Adrenal gland (tissue), 12 donors: Measurements from ENCODE around the gene SPARCL1. TPM values are rescaled to one million over a fixed set of nuclear protein-coding genes. Genes with fewer than 3 reads are reported as not detected.

Source experiments
- DNase-seq, 7 donors: peaks; one replicate each; pipeline ENCODE4 v3.0.0-alpha.2; 2019 to 2020
- H3K27ac ChIP-seq, 5 donors: fragments of 200-600 bp; sonication (generic) in 4 of 5; 1 replicate in 3 of 5; 2 replicates in 2 of 5; pipeline versions ENCODE4 v1.5.1 to v1.8.0; 2016 to 2020; ENCODE audit warnings: mild to moderate bottlenecking in 1 of 5
- H3K27me3 ChIP-seq: fragments of 200-600 bp; 2 replicates; pipeline ENCODE4 v1.8.0; 2021
- H3K36me3 ChIP-seq, 2 donors: fragments of 200-600 bp; replicated peaks in 1 of 2; 1 replicate in 1 of 2; 2 replicates in 1 of 2; pipeline versions ENCODE4 v1.5.1 to v1.8.0; 2018 to 2022
- H3K4me1 ChIP-seq, 2 donors: fragments of 200-600 bp; replicated peaks in 1 of 2; 1 replicate in 1 of 2; 2 replicates in 1 of 2; pipeline versions ENCODE4 v1.5.1 to v1.8.0; 2018 to 2021
- H3K4me3 ChIP-seq, 4 donors: fragments of 200-600 bp; sonication (generic) in 3 of 4; one replicate each; pipeline ENCODE4 v1.5.1; 2016 to 2018
- H3K9me3 ChIP-seq, 3 donors: fragments of 200-600 bp; sonication (generic) in 1 of 3; replicated peaks in 1 of 3; 1 replicate in 2 of 3; 2 replicates in 1 of 3; pipeline versions ENCODE4 v1.5.1 to v1.8.0; 2016 to 2021
- POLR2A ChIP-seq, 2 donors: fragments of 450-650 bp; IDR thresholded peaks; one replicate each; pipeline ENCODE4 v1.6.1; 2017; ENCODE audit warnings: antibody characterized with exemption in 2 of 2, mild to moderate bottlenecking in 2 of 2, moderate library complexity in 1 of 2
- WGBS, 4 donors: extraction: QIAGEN DNeasy Blood & Tissue Kit in 2 of 4; methylation state at CpG; one replicate each; pipeline versions ENCODE4 v1.1.5 to v1.1.7; 2013 to 2017; 5-methylcytosine and 5-hydroxymethylcytosine counted together
- intact Hi-C, 2 donors: fragments of 100-400 bp; cut with DNase I; formaldehyde crosslinking; loops; one replicate each; pipeline versions ENCODE4 v1.14.1 to v1.15.0; 2022 to 2023
- polyA plus RNA-seq, 3 donors: library from polyadenylated mRNA; stranded (reverse); fragments of 200-250 nt in 2 of 3; fragments of 350-450 nt in 1 of 3; fragmentation: Illumina TruSeq in 1 of 3; extraction: RNeasy Lipid Tissue Mini Kit (QIAGEN cat#74804) in 1 of 3; gene quantifications; one replicate each; pipeline ENCODE4 v1.2.3, GENCODE V29; 2013 to 2014
- total RNA-seq, 9 donors: library from RNA; depleted of rRNA in 4 of 9; stranded (reverse); fragments of >200 nt in 4 of 9; fragments of 120-200 nt in 1 of 9; fragmentation: NEBNext Ultra II Directional in 1 of 9; extraction: Animal tissue kit (Norgen Biotek cat#: 25700) in 1 of 9; gene quantifications; one replicate each; pipeline versions ENCODE4 v1.1.0 to v1.2.4, GENCODE V29; 2013 to 2023
- TF ChIP-seq, protein P1 (sequence below), 6 experiments: fragments of 450-650 bp in 4 of 6; fragments of 200-600 bp in 2 of 6; sonication (generic) in 1 of 6; IDR thresholded peaks; 1 replicate in 5 of 6; 2 replicates in 1 of 6; pipeline versions ENCODE4 v1.5.1 to v1.8.0; 2016 to 2021; ENCODE audit warnings: antibody characterized with exemption in 6 of 6, mild to moderate bottlenecking in 2 of 6, moderate library complexity in 1 of 6
- donor health status: healthy with polysubstance abuse.
- donor health status: Bipolar disorder and iron deficiency.
- donor health status: DM: yes; HTN: yes; CAD: no.
- donor health status: DM: no; HTN: no; CAD: no.
- donor health status: DM: no; HTN: no; CAD: no.
- donor health status: DM: yes; HTN: yes; CAD: no.

Gene SPARCL1
- total and polyA plus RNA-seq, 12 donors = 36.9 to 201 (median 124) TPM

DNA sequence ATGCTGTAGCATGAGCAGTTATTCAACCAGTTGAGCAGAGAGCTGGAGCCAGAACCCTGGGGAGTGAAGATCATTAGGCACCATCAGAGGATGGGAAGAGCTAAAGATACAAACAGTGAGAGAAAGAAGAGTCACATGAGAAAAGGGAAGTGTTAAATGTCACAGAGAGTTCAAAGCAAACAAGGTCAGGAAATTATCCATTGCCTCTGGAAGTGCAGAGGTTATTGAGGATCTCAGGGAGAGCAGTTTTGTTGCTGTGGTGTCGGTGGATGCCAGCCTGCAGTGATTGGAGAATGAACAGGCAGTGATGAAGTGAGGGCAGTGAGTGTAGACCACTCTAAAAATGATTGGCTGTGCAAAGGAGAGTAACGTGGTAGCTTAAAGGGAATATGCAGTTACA is 17.7 kb downstream of the SPARCL1 start:
- DNase-seq = no peak
- Histone ChIP-seq H3K9me3 (no peaks in the 10 kb centered on the region), H3K36me3 (no peaks in the 10 kb centered on the region), H3K4me3 (no peak overlapping the region), H3K27me3 (no peaks in the 10 kb centered on the region), H3K27ac (no peak overlapping the region), H3K4me1 (peaks cover 0 to 1% of the 10 kb centered on the region in 2 donors)
- intact Hi-C loops = no loop called here
- 58 to 72% (median 64%) methylated on average over 2 of the region's 2 CpGs for WGBS, 4 donors
- TF ChIP-seq, protein P1, sequence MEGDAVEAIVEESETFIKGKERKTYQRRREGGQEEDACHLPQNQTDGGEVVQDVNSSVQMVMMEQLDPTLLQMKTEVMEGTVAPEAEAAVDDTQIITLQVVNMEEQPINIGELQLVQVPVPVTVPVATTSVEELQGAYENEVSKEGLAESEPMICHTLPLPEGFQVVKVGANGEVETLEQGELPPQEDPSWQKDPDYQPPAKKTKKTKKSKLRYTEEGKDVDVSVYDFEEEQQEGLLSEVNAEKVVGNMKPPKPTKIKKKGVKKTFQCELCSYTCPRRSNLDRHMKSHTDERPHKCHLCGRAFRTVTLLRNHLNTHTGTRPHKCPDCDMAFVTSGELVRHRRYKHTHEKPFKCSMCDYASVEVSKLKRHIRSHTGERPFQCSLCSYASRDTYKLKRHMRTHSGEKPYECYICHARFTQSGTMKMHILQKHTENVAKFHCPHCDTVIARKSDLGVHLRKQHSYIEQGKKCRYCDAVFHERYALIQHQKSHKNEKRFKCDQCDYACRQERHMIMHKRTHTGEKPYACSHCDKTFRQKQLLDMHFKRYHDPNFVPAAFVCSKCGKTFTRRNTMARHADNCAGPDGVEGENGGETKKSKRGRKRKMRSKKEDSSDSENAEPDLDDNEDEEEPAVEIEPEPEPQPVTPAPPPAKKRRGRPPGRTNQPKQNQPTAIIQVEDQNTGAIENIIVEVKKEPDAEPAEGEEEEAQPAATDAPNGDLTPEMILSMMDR (IDR thresholded peaks at IDR 0.05) = no peak
- no peak for TF ChIP-seq POLR2A (IDR thresholded peaks at IDR 0.05)

DNA sequence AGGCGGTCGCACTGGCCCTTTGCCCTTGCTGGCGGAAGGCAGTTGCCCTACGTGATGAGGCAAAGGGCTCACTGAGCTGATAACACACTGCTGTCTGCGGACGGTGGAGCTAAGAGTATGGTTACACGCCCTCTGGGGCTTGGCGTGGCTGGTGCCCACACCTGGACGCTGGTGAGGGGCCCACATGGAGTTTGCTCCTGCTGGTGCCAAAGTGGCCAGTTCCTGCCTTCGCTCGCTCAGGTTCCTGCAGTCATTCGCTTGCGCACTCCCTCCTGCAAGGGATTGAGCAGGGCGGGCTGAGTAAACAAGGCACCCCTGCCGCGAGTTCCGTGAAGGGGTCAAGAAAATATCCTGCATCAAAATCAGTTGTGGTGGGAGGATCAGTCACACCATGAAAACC is 18.4 kb downstream of the SPARCL1 start:
- Histone ChIP-seq H3K36me3 (no peaks in the 10 kb centered on the region), H3K27ac (no peak overlapping the region), H3K9me3 (no peaks in the 10 kb centered on the region), H3K4me3 (no peak overlapping the region), H3K4me1 (no peaks in the 10 kb centered on the region), H3K27me3 (no peaks in the 10 kb centered on the region)
- DNase-seq = no peak
- WGBS, 4 donors = 95% methylated on average over 13 to 17 of the region's 17 CpGs
- TF ChIP-seq, protein P1 (IDR thresholded peaks at IDR 0.05) = no peak
- TF ChIP-seq POLR2A (IDR thresholded peaks at IDR 0.05) = no peak
- intact Hi-C loops = no loop called here

DNA sequence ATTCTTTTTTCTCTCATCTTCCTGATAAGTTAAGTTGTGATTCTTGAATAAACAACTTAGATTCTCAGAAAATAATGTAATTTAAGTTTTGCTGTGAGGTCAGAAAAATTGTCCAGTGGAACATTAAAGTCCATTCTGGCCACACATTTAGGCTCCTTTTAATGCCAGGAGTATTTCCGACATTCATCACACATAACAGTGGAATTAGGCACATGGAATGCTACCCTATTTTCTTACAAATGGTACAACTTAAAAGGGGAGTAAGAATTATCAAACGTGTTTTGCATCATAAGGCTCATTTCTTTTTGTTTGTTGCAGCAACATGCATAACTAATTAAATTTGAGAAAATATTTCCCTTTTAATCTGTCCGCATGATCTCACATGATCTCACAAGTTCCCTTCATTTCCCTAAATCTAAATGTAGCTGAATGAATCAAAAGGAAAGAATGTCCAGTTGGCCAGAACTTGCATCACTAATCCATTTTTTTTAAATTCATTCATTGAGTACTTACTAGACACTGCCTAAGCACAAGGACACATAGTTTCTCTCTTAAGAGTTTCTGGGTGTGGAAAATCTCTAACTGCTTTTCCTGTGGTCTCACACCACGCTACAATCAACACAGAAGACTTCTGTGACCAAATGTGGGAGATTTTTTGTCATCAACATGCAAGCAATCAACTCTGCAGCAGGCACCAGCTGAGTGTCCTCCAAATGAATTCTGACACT is 22.0 kb downstream of the SPARCL1 start:
- DNase-seq = no peak
- intact Hi-C loops = no loop called here
- H3K4me3 ChIP-seq = no peak overlapping the region
- TF ChIP-seq, protein P1 (IDR thresholded peaks at IDR 0.05) = no peak
- no peak for TF ChIP-seq POLR2A (IDR thresholded peaks at IDR 0.05)
- H3K9me3 ChIP-seq = no peaks in the 10 kb centered on the region
- H3K27me3 ChIP-seq = no peaks in the 10 kb centered on the region
- H3K27ac ChIP-seq = peak overlapping the region in 1 of 5 donors; percentile 29
- H3K36me3 ChIP-seq = no peaks in the 10 kb centered on the region
- H3K4me1 ChIP-seq = peaks cover 0 to 9% of the 10 kb centered on the region in 2 donors
- WGBS, 4 donors = 76 to 84% (median 79%) methylated on average over 3 to 4 of the region's 4 CpGs

DNA sequence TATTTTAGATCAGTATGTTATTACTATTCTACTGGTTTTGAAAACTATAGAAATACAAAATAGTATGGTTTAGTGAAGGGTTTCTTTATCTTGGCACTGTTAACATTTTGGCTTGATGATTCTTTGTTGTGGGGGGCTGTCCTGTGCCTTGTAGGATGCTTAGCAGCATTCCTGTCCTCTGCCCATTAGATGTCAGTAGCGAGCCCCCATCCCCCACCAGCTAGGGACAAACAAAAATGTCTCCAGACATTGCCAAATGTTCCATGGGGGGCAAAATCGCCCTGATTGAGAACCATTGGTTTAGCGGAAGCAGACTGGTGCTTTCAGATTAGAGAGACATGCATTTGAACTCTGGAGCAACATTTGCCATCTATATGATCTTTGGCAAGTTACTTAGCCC is 23.3 kb downstream of the SPARCL1 start:
- no peak overlapping the region for H3K27ac ChIP-seq
- 65 to 85% (median 81%) methylated on average over 3 of the region's 3 CpGs for WGBS, 4 donors
- H3K36me3 ChIP-seq = no peaks in the 10 kb centered on the region
- no peaks in the 10 kb centered on the region for H3K27me3 ChIP-seq
- DNase-seq = no peak
- intact Hi-C loops = no loop called here
- H3K9me3 ChIP-seq = no peaks in the 10 kb centered on the region
- H3K4me1 ChIP-seq = peaks cover 0 to 12% of the 10 kb centered on the region in 2 donors
- no peak for TF ChIP-seq POLR2A (IDR thresholded peaks at IDR 0.05)
- TF ChIP-seq, protein P1 (IDR thresholded peaks at IDR 0.05) = no peak
- no peak overlapping the region for H3K4me3 ChIP-seq
